Stomach (tissue), 9 donors: ENCODE results near the gene COL24A1. TPM values are rescaled to one million over a fixed set of nuclear protein-coding genes. Genes with fewer than 3 reads are reported as not detected.
A peak's percentile ranks its signal among the peaks of the same experiment; 100 is the strongest.

Source experiments
- DNase-seq, 2 donors: peaks; one replicate each; pipeline versions ENCODE4 v3.0.0 to v3.0.0-alpha.2; 2013 to 2019
- H3K27ac ChIP-seq, 5 donors: fragments of 200-600 bp in 4 of 5; sonication (generic) in 4 of 5; one replicate each; pipeline ENCODE4 v1.5.1; 2013 to 2019; ENCODE audit warnings: mild to moderate bottlenecking in 1 of 5, moderate library complexity in 1 of 5
- H3K27me3 ChIP-seq, 3 donors: fragments of 200-600 bp; sonication (generic); one replicate each; pipeline ENCODE4 v1.5.1; 2017 to 2019; ENCODE audit warnings: mixed run types in 1 of 3
- H3K36me3 ChIP-seq, 4 donors: fragments of 200-600 bp; sonication (generic); 1 replicate in 3 of 4; 2 replicates in 1 of 4; pipeline ENCODE4 v1.5.1; 2016 to 2019
- H3K4me1 ChIP-seq, 4 donors: fragments of 200-600 bp; sonication (generic); one replicate each; pipeline ENCODE4 v1.5.1; 2016 to 2019
- H3K4me3 ChIP-seq, 4 donors: fragments of 200-600 bp; sonication (generic) in 3 of 4; one replicate each; pipeline ENCODE4 v1.5.1; 2016 to 2019; ENCODE audit warnings: mild to moderate bottlenecking in 1 of 4
- H3K9me3 ChIP-seq, 4 donors: fragments of 200-600 bp; sonication (generic); one replicate each; pipeline ENCODE4 v1.5.1; 2016 to 2019
- CTCF ChIP-seq, 7 experiments: fragments of 450-650 bp in 4 of 7; fragments of 200-600 bp in 3 of 7; sonication (generic) in 3 of 7; IDR thresholded peaks; one replicate each; pipeline ENCODE4 v1.5.1; 2016 to 2019; ENCODE audit warnings: antibody characterized with exemption in 7 of 7, control low read depth in 2 of 7, mild to moderate bottlenecking in 1 of 7
- EP300 ChIP-seq: sonication (generic); formaldehyde crosslinking; IDR thresholded peaks from one replicate; pipeline ENCODE4 v1.6.1; 2017; ENCODE audit warnings: antibody characterized with exemption
- POLR2A ChIP-seq, 4 donors: fragments of 450-650 bp; IDR thresholded peaks; one replicate each; pipeline ENCODE4 v1.6.1; 2016; ENCODE audit warnings: antibody characterized with exemption in 4 of 4, control low read depth in 2 of 4, mild to moderate bottlenecking in 1 of 4, moderate library complexity in 1 of 4
- POLR2AphosphoS5 ChIP-seq, 3 donors: sonication (generic); formaldehyde crosslinking; IDR thresholded peaks; one replicate each; pipeline ENCODE4 v1.6.1; 2016; ENCODE audit warnings: antibody characterized with exemption in 3 of 3
- WGBS, 5 donors: extraction: QIAGEN DNeasy Blood & Tissue Kit in 3 of 5; methylation state at CpG; one replicate each; pipeline versions ENCODE4 v1.1.5 to v1.1.7; 2013 to 2018; 5-methylcytosine and 5-hydroxymethylcytosine counted together
- intact Hi-C: fragments of 100-400 bp; cut with DNase I; formaldehyde crosslinking; loops from one replicate; pipeline ENCODE4 v1.15.1; 2023; ENCODE audit warnings: low total_unique reads
- polyA plus RNA-seq, 3 donors: library from polyadenylated mRNA; stranded (reverse); fragments of 200-250 nt; gene quantifications; one replicate each; pipeline ENCODE4 v1.2.3, GENCODE V29; 2013
- total RNA-seq, 5 donors: library from RNA; depleted of rRNA; stranded (reverse); fragments of >200 nt; gene quantifications; one replicate each; pipeline versions ENCODE4 v1.1.0 to v1.2.3, GENCODE V29; 2014 to 2016
- donor health status: healthy with polysubstance abuse.
- donor health status: Bipolar disorder and iron deficiency.
- donor health status: healthy.

COL24A1 gene
- total and polyA plus RNA-seq, 8 donors: under 0.01 to 2.4 (median 0.34) TPM; not detected in 2

- no peak overlapping the region for H3K27ac ChIP-seq
- no peaks in the 10 kb centered on the region for H3K4me1 ChIP-seq
- H3K27me3 ChIP-seq: no peaks in the 10 kb centered on the region
- H3K4me3 ChIP-seq: no peak overlapping the region
- DNase-seq: no peak
- no peaks in the 10 kb centered on the region for H3K9me3 ChIP-seq
- TF ChIP-seq POLR2A (IDR thresholded peaks at IDR 0.05) (no peak), POLR2AphosphoS5 (IDR thresholded peaks at IDR 0.05) (no peak), CTCF (IDR thresholded peaks at IDR 0.05) (no peak), EP300 (no peak)
- H3K36me3 ChIP-seq: no peaks in the 10 kb centered on the region
- intact Hi-C loops: no loop called here
- WGBS, 5 donors: 93 to 100% (median 98%) methylated on average over 1 of the region's 1 CpG
Measured at GRCh38 chr1:86192417-86192816, 35.8 kb upstream of the COL24A1 start.

- 56 to 71% (median 69%) methylated on average over 4 of the region's 4 CpGs for WGBS, 5 donors
- no peaks in the 10 kb centered on the region for H3K4me1 ChIP-seq
Measured at GRCh38 chr1:86191958-86192357, 35.4 kb upstream of the COL24A1 start.

GRCh38 chr1:86190873-86191272 lies 34.3 kb upstream of the COL24A1 start:
- DNase-seq: no peak
- Histone ChIP-seq H3K36me3 (no peaks in the 10 kb centered on the region), H3K4me3 (no peak overlapping the region), H3K9me3 (no peaks in the 10 kb centered on the region), H3K27ac (no peak overlapping the region), H3K27me3 (no peaks in the 10 kb centered on the region), H3K4me1 (no peaks in the 10 kb centered on the region)
- TF ChIP-seq CTCF (IDR thresholded peaks at IDR 0.05) (no peak), EP300 (no peak), POLR2AphosphoS5 (IDR thresholded peaks at IDR 0.05) (no peak), POLR2A (IDR thresholded peaks at IDR 0.05) (no peak)
- intact Hi-C loops: no loop called here
- WGBS, 5 donors: 61 to 100% (median 88%) methylated on average over 1 of the region's 1 CpG

More at GRCh38 chr1:86191958-86192357, 35.4 kb upstream of the COL24A1 start:
- no peak overlapping the region for H3K27ac ChIP-seq
- TF ChIP-seq EP300 (no peak), CTCF (IDR thresholded peaks at IDR 0.05) (no peak), POLR2AphosphoS5 (IDR thresholded peaks at IDR 0.05) (no peak), POLR2A (IDR thresholded peaks at IDR 0.05) (no peak)
- H3K4me3 ChIP-seq: no peak overlapping the region
- intact Hi-C loops: no loop called here
- H3K36me3 ChIP-seq: no peaks in the 10 kb centered on the region
- no peaks in the 10 kb centered on the region for H3K27me3 ChIP-seq
- no peaks in the 10 kb centered on the region for H3K9me3 ChIP-seq
- DNase-seq: no peak

GRCh38 chr1:86184426-86184825 lies 27.9 kb upstream of the COL24A1 start:
- Histone ChIP-seq H3K27ac (no peak overlapping the region), H3K4me1 (no peaks in the 10 kb centered on the region), H3K27me3 (no peaks in the 10 kb centered on the region), H3K9me3 (no peaks in the 10 kb centered on the region), H3K36me3 (no peaks in the 10 kb centered on the region), H3K4me3 (no peak overlapping the region)
- 71 to 78% (median 74%) methylated on average over 1 of the region's 1 CpG for WGBS, 5 donors
- DNase-seq: peak in 1 of 2 donors; percentile 38
- no peak for TF ChIP-seq CTCF (IDR thresholded peaks at IDR 0.05)
- intact Hi-C loops: no loop called here
